NCI-H2196 (cell line): ENCODE measurements around the gene ARPC1A.
"Not testable (repeated sequence)": the region's sequence is repeated elsewhere in the genome, so short reads cannot be mapped to it uniquely, and the experiment has no call there.

ENCODE experiments used
- DNase-seq: peaks from one replicate; lab custom pipeline; 2025; ENCODE audit not compliant: unreplicated experiment; lab: John Stamatoyannopoulos, UW

The ARPC1A gene

DNA sequence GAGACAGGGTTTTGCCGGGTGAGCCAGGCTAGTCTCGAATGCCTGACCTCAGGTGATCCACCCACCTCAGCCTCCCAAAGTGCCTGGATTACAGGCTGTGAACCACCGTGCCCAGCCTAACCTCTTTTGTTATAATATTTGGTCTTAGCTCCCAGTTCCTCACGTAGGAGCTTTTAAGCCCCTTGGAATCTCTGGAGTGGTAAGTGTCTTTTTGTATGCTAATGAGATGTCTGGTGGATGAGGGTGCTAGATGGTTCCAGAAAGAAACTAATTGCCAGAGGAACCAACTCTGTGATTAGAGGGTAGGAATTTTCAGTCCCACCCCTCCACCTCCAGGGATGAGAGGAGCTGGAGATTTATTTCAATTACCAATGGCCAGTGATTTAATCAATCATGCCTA, 5.3 kb upstream of the ARPC1A start:
- no peak for DNase-seq

DNA sequence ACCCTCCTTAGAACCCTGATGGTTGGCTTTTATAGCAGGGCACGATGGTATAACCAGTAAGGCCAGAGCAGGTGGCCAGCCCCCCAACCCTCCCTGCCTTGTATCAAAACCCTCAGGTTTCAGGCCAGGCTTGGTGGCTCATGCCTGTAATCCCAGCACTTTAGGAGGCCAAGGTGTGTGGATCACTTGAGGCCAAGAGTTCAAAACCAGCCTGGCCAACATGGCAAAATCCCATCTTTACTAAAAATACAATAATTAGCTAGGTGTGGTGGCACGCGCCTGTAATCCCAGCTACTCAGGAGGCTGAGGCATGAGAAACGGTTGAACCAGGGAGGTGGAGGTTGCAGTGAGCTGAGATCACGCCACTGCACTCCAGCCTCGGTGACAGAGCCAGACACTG, 3.0 kb upstream of the ARPC1A start:
- DNase-seq: not testable (repeated sequence)

DNA sequence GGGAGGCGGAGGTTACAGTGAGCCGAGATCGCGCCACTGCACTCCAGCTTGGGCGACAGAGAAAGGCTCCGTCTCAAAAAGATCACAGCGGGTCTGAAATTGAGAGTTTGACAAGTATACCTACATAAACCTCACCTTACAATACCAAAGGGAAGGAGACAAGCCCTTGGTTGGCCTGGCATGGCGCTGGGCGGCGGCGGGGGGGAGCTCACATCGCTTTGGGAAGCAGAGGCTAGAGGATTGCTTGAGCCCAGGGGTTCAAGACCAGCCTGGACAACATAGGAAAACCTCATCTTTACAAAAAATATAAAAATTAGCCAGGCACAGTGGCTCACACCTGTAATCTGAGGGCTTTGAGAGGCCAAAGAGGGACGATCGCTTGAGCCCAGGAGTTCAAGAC, 1.1 kb upstream of the ARPC1A start:
- no peak for DNase-seq

DNA sequence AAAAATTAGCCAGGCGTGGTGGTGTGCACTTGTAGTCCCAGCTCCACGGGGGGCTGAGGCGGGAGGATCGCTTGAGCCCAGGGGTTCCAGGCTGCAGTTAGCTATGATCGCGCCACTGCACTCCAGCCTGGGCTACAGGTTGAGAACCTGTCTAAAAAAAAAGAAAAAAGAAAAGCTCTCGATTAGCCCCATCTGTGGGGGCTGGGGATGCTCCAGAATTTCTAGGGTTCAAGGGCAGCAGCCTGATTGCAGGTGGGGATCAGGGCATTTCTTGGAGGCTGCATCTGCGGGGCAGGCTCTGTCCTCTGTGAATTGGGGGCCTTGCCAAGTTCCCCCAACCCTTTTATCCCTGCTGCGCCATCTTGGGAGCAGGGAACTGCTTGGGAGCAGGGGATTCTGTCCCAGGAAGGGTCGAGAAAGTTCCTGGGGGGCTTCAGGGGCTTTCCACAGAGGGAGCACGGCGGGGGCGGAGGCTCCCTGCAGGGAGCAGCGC, 651 bp upstream of the ARPC1A start:
- no peak for DNase-seq

DNA sequence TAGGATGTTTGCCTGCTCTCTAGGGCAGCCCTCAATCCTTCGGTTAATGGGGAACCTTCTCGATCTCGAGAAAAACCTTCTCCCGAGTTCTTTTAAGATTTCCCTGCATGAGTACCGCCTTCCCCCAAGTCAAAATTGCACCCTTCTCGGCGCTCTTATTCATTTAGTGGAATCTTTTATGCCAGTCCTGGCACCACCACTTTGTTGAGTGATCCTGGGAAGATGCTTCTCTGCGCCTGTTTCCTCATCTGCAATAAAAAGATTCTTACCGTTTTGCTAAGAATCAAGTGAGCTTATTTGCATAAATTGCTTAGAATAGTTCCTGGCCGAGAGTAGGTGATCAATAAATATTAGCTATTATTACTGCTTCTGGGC, 697 bp downstream of the ARPC1A start:
- DNase-seq: no peak

DNA sequence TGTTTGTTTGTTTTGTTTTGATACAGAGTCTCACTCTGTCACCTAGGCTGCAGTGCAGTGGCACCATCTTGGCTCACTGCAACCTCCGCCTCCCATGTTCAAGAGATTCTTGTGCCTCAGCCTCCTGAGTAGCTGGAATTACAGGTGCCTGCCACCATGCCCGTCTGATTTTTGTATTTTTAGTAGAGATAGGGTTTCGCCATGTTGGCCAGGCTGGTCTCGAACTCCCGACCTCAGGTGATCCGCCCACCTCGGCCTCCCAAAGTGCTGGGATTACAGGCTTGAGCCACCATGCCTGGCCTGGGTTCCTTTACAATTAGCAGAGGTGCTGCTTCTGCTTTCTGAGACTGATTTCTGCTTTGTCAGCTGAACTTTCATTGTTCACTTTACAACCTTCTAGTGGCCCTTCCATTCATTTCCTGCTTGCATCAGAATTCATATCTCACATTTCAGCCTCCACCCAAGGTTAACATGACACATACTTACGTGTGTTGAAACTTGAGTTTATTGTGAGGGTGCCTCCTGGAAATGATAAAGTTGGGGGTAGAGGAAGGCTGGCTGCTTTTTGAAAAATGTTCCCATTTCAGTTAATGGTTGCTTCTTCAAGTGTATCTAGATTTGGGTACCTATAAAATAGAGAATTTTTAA, 4.7 kb downstream of the ARPC1A start:
- DNase-seq: peak; percentile 39

DNA sequence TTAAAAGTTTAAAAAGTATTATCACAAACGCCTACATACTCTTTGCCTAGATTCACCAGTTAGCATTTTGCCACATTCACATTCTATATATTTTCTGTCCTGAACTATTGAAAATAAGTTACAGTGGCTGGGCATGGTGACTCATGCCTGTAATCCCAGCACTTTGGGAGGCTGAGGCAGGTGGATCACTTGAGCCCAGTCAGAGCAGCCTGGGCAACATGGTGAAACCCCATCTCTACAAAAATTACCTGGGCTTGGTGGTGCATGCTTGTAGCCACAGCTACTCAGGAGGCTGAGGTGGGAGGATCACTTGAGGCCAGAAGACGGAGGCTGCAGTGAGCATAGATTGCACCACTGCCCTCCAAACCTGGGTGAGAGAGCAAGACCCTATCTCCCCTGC, 5.3 kb downstream of the ARPC1A start:
- no peak for DNase-seq

DNA sequence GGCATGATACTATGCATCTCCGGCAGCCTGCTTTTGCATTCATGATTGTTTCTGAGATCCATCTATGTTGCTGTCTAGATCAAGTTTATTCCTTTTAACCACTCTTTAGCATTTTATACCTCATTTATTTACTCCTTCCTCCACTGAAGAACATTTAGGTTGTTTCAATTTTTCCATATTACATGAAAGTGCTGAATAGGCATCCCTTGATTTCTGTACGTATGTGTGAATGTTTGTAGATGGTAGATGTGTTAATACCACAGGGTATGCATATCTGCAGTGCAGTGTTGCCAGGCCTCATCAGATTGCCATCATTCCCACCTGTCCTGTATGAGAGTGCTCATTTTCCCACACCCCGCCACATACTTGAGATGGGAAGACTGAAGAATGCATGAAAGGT, 13.9 kb downstream of the ARPC1A start:
- no peak for DNase-seq

DNA sequence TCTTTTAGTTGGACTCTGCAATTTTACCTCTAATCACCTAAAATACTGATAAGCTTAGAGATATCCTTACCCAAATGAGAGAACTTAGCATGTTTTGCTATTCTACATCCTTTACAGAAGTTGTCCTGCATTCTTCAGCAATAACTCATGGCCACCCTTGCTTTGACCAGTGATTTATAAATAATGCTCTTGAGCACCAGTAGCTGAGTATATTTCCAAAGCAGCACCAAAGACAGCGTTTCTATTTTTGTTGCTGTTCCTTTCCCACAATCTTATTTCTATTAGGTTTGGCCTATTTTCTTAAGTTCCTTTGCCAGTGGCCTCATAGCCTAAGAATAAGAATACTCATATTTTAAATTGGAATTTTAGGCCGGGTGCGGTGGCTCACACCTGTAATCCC, 15.0 kb downstream of the ARPC1A start:
- DNase-seq: no peak

DNA sequence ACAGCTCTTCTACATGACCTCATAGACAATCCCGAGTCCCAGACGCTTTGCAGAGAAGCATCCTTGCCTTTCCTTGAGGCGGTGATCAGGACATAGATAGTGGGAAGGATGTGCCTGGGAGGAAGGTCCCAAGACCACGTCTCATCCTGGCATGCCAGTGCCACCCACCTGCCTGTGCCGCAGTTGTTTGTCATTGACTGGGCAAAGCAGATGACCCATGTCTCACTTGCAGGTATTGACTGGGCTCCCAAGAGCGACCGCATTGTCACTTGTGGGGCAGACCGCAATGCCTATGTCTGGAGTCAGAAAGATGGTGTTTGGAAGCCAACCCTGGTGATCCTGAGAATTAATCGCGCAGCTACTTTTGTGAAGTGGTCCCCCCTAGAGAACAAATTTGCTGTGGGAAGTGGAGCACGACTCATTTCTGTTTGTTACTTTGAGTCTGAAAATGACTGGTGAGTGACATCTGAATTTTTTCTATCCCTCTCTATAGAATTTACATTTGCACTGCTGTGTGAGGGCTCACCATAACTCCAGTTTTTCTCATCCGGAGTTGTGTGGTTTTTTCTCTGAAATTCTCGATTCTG, 18.5 kb downstream of the ARPC1A start:
- DNase-seq: no peak

DNA sequence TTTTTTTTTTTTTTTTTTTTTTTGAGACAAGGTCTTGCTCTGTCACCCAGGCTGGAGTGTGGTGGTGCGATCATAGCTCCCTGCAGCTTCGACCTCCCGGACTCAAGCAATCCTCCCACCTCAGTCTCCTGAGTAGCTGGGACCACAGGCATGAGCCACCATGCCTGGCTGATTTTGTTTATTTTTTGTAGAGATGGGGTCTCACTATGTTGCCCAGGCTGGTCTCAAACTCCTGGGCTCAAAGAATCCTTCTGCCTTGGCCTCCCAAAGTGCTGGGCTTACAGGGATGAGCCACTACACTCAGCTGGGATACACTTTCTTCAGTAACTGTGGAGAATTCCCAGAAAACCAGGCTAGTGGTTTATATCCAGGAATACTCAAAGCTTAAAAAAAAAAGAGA, 24.9 kb downstream of the ARPC1A start:
- DNase-seq: not testable (repeated sequence)

DNA sequence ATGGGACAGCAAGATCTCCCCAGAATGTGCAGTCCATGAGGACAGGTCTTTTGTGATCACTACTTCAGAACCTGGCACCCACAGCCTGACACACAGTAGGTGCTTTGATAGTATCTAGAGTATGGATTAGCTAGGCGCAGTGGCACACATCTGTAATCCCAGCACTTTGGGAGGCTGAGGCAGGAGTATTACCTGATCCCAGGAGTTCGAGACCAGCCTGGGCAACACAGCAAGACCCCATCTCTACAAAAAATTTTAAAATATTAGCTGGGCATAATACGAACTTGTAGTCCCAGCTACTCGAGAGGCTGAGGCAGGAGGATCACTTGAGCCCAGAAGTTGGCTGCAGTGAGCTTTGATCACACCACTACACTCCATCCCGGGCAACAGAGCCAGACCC, 26.5 kb downstream of the ARPC1A start:
- DNase-seq: no peak

DNA sequence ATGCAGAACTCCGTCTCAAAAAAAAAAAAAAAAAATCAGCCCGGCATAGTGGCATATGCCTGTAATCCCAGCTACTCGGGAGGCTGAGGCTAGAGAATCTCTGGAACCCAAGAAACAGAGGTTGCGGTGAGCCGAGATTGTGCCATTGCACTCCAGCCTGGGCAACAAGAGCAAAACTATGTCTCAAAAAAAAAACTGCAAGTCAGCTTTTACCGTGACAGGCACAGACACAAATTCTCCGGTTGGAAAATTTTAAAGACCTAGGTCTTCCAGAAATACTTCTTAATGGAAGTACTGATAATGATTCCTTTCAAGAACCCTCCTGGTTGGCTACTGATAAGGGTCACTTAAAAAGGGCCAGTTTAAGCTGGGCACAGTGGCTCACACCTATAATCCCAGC, 29.4 kb downstream of the ARPC1A start:
- no peak for DNase-seq

DNA sequence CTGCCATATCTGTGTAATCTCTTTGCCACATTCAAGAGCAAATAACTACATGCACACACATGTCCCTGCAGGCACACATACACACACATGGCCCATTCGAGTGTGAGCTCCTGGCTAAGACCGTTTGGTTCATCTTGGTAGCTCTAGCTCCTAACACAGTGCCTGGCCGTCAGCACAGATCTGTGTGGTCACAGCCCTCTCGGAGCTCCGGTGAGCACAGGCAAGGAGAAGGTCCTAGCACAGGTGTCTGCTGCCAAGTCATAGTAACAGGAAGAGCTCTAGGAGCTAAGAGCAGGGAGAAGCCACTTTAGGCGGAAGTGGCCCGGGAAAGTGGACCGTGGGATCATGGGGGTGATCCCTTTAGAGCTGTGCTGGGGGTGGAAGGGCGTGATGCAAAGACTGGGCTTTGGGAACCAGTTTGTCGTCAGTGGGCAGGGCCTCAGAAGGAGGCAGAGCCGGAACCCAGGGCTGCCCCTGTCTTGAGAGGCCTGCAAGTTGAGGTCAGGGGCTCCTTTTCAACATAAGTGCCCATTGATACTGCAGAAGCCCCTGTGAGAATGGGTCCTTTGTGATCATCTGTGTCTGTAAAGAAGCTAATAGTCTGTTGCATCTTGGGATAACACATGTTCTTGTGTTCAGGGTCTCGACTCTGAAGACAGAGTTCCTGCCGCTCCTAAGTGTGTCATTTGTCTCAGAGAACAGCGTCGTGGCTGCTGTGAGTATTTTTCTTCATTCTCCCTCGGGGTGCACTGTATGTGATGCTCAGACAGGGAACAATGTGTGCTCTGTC, 32.2 kb downstream of the ARPC1A start:
- no peak for DNase-seq

DNA sequence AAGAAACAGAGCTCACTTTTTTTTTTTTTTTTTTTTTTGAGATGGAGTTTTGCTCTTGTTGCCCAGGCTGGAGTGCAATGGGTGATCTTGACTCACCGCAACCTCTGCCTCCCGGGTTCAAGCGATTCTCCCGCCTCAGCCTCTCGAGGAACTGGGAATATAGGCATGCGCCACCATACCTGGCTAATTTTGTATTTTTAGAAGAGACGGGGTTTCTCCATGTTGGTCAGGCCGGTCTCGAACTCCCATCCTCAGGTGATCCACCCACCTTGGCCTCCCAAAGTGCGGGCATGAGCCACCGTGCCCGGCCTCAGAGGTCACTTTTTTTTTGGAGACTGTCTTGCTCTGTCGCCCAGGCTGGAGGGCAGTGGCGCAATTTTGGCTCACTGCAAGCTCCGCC, 32.8 kb downstream of the ARPC1A start:
- DNase-seq: not testable (repeated sequence)

DNA sequence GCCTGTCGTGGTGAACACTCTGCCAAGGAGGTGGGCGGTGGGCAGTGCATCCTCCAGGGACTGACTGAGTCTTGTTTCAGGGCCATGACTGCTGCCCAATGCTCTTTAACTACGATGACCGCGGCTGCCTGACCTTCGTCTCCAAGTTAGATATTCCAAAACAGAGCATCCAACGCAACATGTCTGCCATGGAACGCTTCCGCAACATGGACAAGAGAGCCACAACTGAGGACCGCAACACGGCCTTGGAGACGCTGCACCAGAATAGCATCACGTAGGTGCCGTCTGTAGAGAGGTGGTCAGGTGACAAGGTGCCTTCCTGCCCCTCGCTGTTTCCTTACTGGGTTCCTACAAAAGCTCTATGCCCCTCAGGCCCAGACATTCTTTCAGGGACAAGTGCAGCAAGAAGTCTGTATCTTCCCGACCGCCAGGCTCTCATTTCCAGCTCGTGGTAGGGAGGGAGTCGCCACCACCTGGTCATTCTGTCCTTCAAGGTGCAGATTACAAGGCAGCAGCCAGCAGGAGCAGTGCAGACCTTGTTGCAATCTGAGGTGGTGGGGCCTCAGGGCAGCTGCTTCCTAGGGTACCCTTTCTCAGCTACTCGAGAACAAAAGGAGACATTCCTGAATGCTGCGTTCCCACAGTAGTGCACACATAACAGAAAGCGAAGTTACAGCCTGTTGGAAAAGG, 33.9 kb downstream of the ARPC1A start:
- no peak for DNase-seq

DNA sequence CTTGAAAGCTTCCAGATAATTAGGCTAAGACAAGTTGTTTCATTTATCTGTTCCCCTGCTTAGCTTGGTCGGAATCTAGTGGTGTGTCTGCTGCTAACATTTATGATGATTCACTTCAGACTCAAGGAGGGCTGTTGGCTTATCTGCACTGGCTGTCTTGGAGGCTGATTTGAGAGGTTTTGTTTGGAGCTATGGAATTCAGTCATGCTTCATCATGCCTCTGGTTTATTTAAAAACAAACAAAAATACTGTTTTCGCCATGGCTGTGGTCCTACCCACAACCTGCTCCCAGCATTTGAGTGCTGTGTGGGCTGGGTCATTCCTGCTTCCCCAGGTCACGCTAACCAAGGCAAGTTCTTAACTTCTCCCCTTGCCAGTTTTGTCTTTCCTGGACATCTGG, 37.1 kb downstream of the ARPC1A start:
- no peak for DNase-seq

DNA sequence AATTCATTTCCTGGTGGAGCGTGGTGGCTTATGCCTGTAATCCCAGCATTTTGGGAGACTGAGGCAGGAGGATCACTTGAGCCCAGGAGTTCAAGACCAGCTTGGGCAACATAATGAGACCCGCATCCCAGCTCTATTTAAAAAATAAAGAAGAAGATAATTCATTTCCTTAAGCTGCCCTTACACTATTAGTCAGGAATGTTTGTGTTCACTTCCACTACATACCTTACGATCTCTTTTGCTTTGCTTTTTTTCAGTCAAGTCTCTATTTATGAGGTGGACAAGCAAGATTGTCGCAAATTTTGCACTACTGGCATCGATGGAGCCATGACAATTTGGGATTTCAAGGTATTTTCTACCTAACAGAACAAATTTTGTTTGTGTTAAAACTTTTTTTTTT, 37.6 kb downstream of the ARPC1A start:
- DNase-seq: no peak

DNA sequence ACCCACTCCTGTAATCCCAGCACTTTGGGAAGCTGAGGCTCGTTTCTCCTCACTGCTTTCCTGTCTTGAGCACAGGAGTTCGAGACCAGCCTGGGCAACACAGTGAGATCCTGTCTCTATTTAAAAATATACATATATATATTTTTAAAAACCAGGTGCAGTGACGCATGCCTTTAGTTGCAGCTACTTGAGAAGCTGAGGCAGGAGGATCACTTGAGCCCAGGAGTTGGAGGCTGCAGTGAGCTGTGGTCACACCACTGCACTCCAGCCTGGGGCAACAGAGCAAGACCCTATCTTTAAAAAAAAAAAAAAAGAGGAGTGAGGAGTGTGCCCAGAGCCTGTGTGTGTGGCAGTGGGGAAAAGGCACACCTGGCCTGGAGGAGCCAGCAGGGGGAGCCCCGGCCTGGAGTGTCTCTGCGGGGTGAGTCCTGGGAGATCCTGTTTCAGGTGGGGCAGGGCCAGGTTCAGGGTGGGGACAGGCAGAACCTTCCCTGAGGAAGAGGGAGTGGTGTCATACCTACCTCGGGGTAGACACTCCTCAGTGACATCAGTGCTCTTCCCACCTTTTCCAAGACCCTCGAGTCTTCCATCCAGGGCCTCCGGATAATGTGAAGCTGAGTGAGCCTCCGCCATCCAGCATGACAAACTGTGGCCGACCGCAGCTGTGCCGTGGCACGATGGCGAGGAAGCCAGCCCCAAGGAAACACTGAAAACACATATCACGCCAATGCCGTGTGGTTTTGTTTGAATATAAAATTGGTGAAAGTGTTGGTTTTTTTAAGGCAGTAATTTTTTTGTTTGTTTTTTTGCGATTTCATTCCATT, 39.8 kb downstream of the ARPC1A start:
- DNase-seq: peak; percentile 37

DNA sequence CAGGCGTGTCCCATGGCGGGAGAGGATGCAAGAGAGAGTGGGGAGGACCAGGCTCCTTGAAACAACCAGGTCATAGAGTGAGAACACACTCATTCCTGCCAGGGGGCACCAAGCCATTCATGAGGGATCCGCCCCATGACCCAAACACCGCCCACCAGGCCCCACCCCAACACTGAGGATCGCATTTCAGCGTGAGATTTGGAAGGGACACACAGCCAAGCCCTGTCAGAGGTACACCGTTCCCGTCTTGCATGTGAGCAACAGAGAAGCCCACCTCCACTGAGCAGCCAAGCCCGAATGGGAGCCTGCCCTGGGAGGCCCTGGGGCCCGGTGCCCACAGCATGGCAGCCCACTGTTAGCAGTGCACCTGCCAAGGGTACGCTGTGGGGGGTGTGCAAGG, 40.9 kb downstream of the ARPC1A start:
- DNase-seq: no peak
